Endothelial cell of umbilical vein (primary cell): Measurements from ENCODE around the gene ZNF598. TPM values are rescaled to one million over a fixed set of nuclear protein-coding genes. Genes with fewer than 3 reads are reported as not detected.

Experiments used
- BruUV-seq: library from RNA; stranded (reverse); fragments of 400-500 nt; replicated peaks from 2 replicates; lab custom pipeline; 2021; lab: Mats Ljungman, UMichigan
- CTCF ChIA-PET: fragments of 300-600, 350-600 bp; sonication (Branson Sonifier 250); formaldehyde crosslinking; loops from one replicate; lab custom pipeline; 2021; ENCODE audit warnings: antibody characterized with exemption, inconsistent platforms; lab: Charles Lee
- POLR2A ChIA-PET: fragments of 300-600, 350-600 bp; sonication (Branson Sonifier 250); formaldehyde crosslinking; loops from one replicate; lab custom pipeline; 2021; ENCODE audit warnings: antibody characterized with exemption, inconsistent platforms; lab: Charles Lee
- DNase-seq: peaks from one replicate; pipeline ENCODE4 v3.0.0-alpha.2; 2011; ENCODE audit warnings: low read depth, low spot score
- FAIRE-seq: peaks from 2 replicates; lab custom pipeline; 2011; peaks lifted over from hg19 to GRCh38; lab: Jason Lieb, UNC
- H2AFZ ChIP-seq: 2 replicates; pipeline ENCODE4 v1.6.0; 2012; ENCODE audit warnings: low read depth, low read length, control low read depth, inconsistent platforms
- H3K27ac ChIP-seq: 2 replicates; pipeline ENCODE4 v1.5.1; 2011; ENCODE audit warnings: low read depth, mild to moderate bottlenecking, control low read depth, low read length, moderate library complexity; ENCODE audit not compliant: insufficient read depth
- H3K27me3 ChIP-seq, 2 experiments: 2 replicates each; pipeline versions ENCODE4 v1.6.0 to v1.6.1; 2011; ENCODE audit warnings: low read length in 2 of 2, mixed read lengths in 1 of 2; ENCODE audit not compliant: control insufficient read depth in 2 of 2, insufficient read depth in 2 of 2
- H3K36me3 ChIP-seq, 2 experiments: 2 replicates in 1 of 2; 3 replicates in 1 of 2; pipeline ENCODE4 v1.5.1; 2011; ENCODE audit warnings: low read length in 2 of 2, mild to moderate bottlenecking in 1 of 2, moderate library complexity in 1 of 2; ENCODE audit not compliant: control insufficient read depth in 2 of 2, insufficient read depth in 2 of 2; ENCODE audit errors: extremely low read depth in 1 of 2
- H3K4me1 ChIP-seq: 3 replicates; pipeline ENCODE4 v1.5.1; 2011; ENCODE audit warnings: mild to moderate bottlenecking, low read length; ENCODE audit not compliant: control insufficient read depth, insufficient read depth; ENCODE audit errors: extremely low read depth
- H3K4me2 ChIP-seq: 2 replicates; pipeline ENCODE4 v1.6.1; 2011; ENCODE audit warnings: low read length, control low read depth, mixed read lengths; ENCODE audit not compliant: insufficient read depth
- H3K4me3 ChIP-seq, 3 experiments: fragments of 200-600 bp in 1 of 3; sonication (generic), shearing (Covaris generic) in 1 of 3; replicated peaks in 1 of 3; 2 replicates each; pipeline ENCODE4 v1.5.1; 2011 to 2016; ENCODE audit warnings: control low read depth in 3 of 3, low read length in 3 of 3, mild to moderate bottlenecking in 2 of 3, inconsistent platforms in 1 of 3, low read depth in 1 of 3, moderate library complexity in 1 of 3; ENCODE audit not compliant: insufficient read depth in 1 of 3
- H3K79me2 ChIP-seq: 2 replicates; pipeline ENCODE4 v1.6.0; 2012; ENCODE audit warnings: low read length, inconsistent platforms; ENCODE audit not compliant: control insufficient read depth, insufficient read depth
- H3K9ac ChIP-seq: replicated peaks from 2 replicates; pipeline ENCODE3; 2011; ENCODE audit warnings: low read length, control low read depth; ENCODE audit not compliant: insufficient read depth; ENCODE audit errors: extremely low read depth
- H3K9me1 ChIP-seq: replicated peaks from 3 replicates; pipeline ENCODE4 v1.6.0; 2011; ENCODE audit warnings: mild to moderate bottlenecking, low read length; ENCODE audit not compliant: control insufficient read depth, insufficient read depth; ENCODE audit errors: extremely low read depth
- H3K9me3 ChIP-seq: replicated peaks from 2 replicates; pipeline ENCODE4 v1.5.1; 2012; ENCODE audit warnings: low read length, inconsistent platforms; ENCODE audit not compliant: control insufficient read depth, insufficient read depth
- H4K20me1 ChIP-seq: replicated peaks from 2 replicates; pipeline ENCODE3; 2011; ENCODE audit warnings: mild to moderate bottlenecking, low read length; ENCODE audit not compliant: control insufficient read depth, insufficient read depth; ENCODE audit errors: extremely low read depth
- EZH2 ChIP-seq: IDR thresholded peaks from 2 replicates; pipeline ENCODE4 v1.6.1; 2012; ENCODE audit warnings: borderline replicate concordance, low read depth, mild to moderate bottlenecking, moderate library complexity, low read length, inconsistent platforms; ENCODE audit not compliant: severe bottlenecking
- FOS ChIP-seq: IDR thresholded peaks from 2 replicates; pipeline ENCODE4 v1.6.1; 2011; ENCODE audit warnings: mild to moderate bottlenecking, low read length, moderate library complexity, borderline replicate concordance; ENCODE audit not compliant: insufficient read depth
- GATA2 ChIP-seq: IDR thresholded peaks from 2 replicates; pipeline ENCODE4 v1.7.0; 2011; ENCODE audit warnings: low read depth, mild to moderate bottlenecking, moderate library complexity, mixed read lengths, low read length; ENCODE audit not compliant: insufficient read length, insufficient read depth
- JUN ChIP-seq: IDR thresholded peaks from 2 replicates; pipeline ENCODE4 v1.6.1; 2011; ENCODE audit warnings: borderline replicate concordance, low read depth; ENCODE audit not compliant: insufficient read length, insufficient read depth
- MYC ChIP-seq: IDR thresholded peaks from one replicate; pipeline ENCODE4 v1.6.1; 2011; ENCODE audit warnings: mild to moderate bottlenecking, low read depth, low read length
- POLR2A ChIP-seq: IDR thresholded peaks from 2 replicates; pipeline ENCODE4 v1.6.1; 2012; ENCODE audit warnings: low read depth, mild to moderate bottlenecking, control low read depth, low read length
- POLR2AphosphoS5 ChIP-seq: IDR thresholded peaks from 2 replicates; pipeline ENCODE4 v1.6.1; 2012; ENCODE audit warnings: low read depth, mild to moderate bottlenecking, control low read depth, low read length, moderate library complexity; ENCODE audit not compliant: insufficient read depth
- dilution Hi-C: fragments of 300-500 bp; cut with MboI; formaldehyde crosslinking; loops from one replicate; pipeline ENCODE4 v1.15.0; 2019; ENCODE audit warnings: low sequenced_read_pairs; ENCODE audit not compliant: extremely low pct_ligation_motif_present
- intact Hi-C: fragments of 100-400 bp; cut with micrococcal nuclease; formaldehyde crosslinking; loops from one replicate; pipeline ENCODE4 v1.10.0; 2022
- polyA plus RNA-seq, 4 experiments: library from polyadenylated mRNA; depleted of rRNA in 3 of 4; stranded (reverse) in 3 of 4; unstranded in 1 of 4; fragments of >200 nt; gene quantifications; 2 replicates each; pipeline versions ENCODE4 v1.2.1 to v1.2.3, GENCODE V29; 2011 to 2012; ENCODE audit warnings: missing spikeins in 1 of 4
- total RNA-seq: library from RNA; stranded (reverse); gene quantifications from 2 replicates; pipeline ENCODE4 v1.2.3, GENCODE V29; 2021
- TF ChIP-seq, protein P1 (sequence below), 2 donors: IDR thresholded peaks; 1 replicate in 1 of 2; 2 replicates in 1 of 2; pipeline ENCODE4 v1.5.1; 2011; ENCODE audit warnings: low read length in 2 of 2, mild to moderate bottlenecking in 2 of 2, moderate library complexity in 2 of 2, control low read depth in 1 of 2, inconsistent platforms in 1 of 2, low read depth in 1 of 2; ENCODE audit not compliant: insufficient read depth in 1 of 2; ENCODE audit errors: extremely low read depth in 1 of 2

Gene ZNF598
- total and polyA plus RNA-seq, 2 donors (not counting 3 experiments of a cell fraction or from before 2014, with no cell fraction given), result 43.3 to 67.0 TPM

DNA sequence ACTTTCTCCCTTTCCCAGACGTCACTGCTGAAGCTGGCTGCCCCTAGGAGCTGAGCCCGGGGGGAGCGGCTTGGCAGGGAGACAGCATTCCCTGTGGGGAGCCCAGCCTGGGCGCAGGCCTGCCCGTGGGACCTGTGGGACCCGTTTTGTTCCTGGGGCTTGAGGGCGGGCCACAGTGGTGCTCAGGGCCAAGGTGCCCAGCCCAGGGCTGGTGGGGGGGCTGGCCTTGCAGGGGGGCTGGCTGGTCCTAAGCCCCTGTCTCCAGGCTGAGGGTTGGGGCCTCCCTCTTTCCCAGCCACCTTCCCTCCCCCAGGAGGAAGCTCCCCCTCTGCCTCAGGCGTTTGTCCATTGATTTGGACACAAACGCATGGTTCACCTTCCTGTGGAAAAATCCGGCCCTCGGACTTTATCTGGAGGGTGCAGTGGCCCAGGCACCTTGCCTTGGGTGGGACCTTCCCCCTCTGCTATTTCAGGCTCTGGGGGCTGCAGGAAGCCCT is 21.5 kb upstream of the ZNF598 start:
- DNase-seq (peak; percentile 69), FAIRE-seq (peak; percentile 37)
- Histone ChIP-seq H3K9ac (no peak overlapping the region), H3K4me1 (peaks cover 58% of the 10 kb centered on the region), H3K36me3 (no peaks in the 10 kb centered on the region), H3K9me3 (no peaks in the 10 kb centered on the region), H3K27me3 (no peaks in the 10 kb centered on the region), H3K79me2 (peaks cover 25% of the 10 kb centered on the region), H4K20me1 (no peaks in the 10 kb centered on the region), H3K27ac (no peak overlapping the region), H3K4me2 (no peak overlapping the region), H3K9me1 (no peaks in the 10 kb centered on the region), H3K4me3 (no peak overlapping the region), H2AFZ (no peak overlapping the region)
- dilution Hi-C loops, result loop anchor here (25.0 kb wide), 1 partner anchor 131 kb away; the partner anchor contains the start of gene TRAF7
- intact Hi-C loops, result no loop called here
- no TSS peak for BruUV-seq
- ChIA-PET CTCF (interaction anchor here (0.7 to 3.6 kb wide), 4 partner anchors 8 to 109 kb away, joined by 3 to 21 read pairs (median 6); no protein-coding TSS in a partner anchor), POLR2A (no interaction called here)
- TF ChIP-seq EZH2 (no peak), POLR2AphosphoS5 (no peak), JUN (no peak), FOS (no peak), POLR2A (no peak), MYC (no peak), GATA2 (no peak)
- TF ChIP-seq, protein P1, sequence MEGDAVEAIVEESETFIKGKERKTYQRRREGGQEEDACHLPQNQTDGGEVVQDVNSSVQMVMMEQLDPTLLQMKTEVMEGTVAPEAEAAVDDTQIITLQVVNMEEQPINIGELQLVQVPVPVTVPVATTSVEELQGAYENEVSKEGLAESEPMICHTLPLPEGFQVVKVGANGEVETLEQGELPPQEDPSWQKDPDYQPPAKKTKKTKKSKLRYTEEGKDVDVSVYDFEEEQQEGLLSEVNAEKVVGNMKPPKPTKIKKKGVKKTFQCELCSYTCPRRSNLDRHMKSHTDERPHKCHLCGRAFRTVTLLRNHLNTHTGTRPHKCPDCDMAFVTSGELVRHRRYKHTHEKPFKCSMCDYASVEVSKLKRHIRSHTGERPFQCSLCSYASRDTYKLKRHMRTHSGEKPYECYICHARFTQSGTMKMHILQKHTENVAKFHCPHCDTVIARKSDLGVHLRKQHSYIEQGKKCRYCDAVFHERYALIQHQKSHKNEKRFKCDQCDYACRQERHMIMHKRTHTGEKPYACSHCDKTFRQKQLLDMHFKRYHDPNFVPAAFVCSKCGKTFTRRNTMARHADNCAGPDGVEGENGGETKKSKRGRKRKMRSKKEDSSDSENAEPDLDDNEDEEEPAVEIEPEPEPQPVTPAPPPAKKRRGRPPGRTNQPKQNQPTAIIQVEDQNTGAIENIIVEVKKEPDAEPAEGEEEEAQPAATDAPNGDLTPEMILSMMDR (IDR thresholded peaks at IDR 0.05; ENCODE audit: extremely low read depth in 1 of 2, insufficient read depth in 1 of 2, low read depth in 1 of 2, low read length in 2 of 2), result no peak
